Activated CD4-positive, alpha-beta T cell treated with anti-CD3 and anti-CD28 coated beads, Interleukin-2, amount 50 U/mL, for 24 hours (primary cell): ENCODE data around the gene CXCL14.

Experiments used
- DNase-seq, 2 donors: peaks; one replicate each; pipeline ENCODE4 v3.0.0-alpha.2; 2020; ENCODE audit warnings: low read depth in 1 of 2, low spot score in 1 of 2

Gene CXCL14

DNA sequence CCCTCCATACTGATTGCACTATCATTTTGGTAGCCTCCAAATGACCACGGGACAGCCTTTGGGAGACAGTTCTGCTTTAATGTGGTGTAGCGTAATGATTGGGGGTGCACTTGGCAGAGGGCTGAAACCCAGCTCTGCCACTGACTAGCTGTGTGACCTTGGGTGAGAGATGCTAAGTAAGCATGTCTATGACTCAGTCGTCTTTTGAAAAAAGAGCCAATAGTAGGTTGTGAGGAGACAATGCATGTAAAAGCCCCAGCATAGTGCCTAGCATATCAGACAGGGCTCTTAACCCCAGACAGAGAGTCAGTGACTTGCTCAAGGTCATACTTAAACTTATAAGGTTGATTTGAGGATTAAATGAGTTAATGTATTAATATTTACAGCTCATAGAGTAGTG, 18.0 kb upstream of the CXCL14 start:
- DNase-seq: no peak

DNA sequence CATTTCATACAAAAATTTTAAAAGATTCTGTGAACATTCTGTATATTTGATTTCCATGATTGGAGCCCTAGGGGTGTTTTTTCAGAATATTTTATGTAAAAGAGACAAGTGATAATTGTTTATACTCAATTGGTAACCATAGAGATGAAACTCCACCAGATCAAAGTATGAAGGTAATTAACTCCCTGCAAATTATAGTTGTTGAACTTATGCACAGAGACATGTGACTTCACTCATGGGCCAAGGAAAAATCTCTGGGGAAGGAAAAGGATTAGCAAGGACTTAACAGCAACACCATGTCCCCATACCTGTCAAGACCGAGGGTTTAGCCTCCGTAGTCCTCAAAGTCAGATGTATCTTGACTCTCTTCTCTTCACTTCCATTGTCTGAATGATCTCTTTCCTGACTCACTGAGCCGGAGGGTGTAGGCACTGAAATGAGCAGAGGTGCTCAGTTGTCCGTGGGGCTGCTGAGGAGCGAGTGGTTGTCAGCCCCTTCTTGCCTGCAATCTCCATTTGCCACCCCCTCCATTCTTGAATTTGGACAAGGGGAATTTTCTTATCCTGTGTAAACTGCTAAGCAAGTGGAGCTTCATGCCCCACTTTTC, 17.5 kb upstream of the CXCL14 start:
- no peak for DNase-seq

DNA sequence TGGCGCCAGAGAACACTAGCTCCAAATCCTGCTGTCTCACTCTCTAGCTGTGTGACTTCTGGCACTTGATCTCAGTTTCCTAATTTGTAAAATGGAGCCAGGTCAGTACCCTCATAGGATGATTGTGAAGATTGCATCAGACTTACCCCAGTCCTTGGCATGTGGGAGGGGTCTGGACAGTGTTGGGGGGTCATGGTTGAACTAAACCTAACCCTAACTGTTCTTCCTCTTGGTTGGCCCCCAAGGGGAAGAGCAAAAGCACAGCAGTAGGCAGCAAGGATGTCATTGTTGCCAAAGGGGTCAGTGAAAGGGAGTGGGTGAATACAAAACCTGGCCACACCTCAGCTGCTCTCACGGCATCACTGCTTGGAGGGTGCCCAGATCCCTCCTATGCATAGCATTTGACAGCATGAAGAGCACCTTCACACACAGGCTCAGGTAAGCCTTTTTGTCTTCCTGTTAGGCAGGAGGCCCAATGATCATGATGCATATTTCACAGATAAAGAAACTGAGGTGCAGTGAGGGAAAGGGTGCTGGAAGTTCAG, 15.7 kb upstream of the CXCL14 start:
- no peak for DNase-seq

DNA sequence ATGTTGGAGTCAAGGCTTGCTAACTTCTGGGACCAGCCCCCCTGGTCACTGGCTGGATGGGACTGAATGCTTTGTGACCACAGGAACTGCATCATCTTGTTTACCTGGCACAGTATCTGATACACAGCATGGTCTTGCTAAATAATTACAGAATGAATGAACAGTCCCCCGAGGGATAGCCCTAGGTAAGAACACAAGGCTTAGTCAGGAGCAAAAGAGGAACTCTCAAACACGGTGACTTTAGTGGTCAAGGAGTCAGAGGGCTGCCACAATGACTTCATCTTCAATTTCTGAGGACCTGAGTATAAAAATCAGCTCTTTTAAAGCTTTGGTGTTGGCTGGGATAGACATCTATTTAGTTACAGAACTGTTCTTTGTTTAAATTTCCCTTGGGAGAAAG, 15.1 kb upstream of the CXCL14 start:
- no peak for DNase-seq

GRCh38 chr5:135593141-135593540, 14.3 kb upstream of the CXCL14 start:
- DNase-seq: no peak

GRCh38 chr5:135592312-135593045, 13.7 kb upstream of the CXCL14 start:
- DNase-seq: no peak

DNA sequence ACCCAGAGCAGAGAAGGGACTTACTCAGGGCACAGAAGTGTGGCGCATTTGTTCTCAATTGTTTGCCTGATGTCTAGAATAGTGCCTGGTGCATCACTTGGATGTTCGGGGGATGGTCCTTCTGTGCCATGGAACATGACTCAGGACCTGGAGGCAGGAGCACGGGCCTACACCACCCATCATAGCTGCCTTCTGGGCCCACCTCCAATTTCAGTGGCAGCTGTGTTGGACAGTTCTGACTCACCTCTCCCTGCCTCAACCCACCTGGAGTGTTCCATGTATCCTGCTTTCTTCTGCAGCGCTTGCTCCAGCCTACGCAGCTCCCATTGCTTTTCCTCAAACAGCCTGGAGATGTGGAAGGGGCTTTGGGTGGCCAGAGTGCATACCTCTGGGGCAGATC, 12.5 kb upstream of the CXCL14 start:
- no peak for DNase-seq

DNA sequence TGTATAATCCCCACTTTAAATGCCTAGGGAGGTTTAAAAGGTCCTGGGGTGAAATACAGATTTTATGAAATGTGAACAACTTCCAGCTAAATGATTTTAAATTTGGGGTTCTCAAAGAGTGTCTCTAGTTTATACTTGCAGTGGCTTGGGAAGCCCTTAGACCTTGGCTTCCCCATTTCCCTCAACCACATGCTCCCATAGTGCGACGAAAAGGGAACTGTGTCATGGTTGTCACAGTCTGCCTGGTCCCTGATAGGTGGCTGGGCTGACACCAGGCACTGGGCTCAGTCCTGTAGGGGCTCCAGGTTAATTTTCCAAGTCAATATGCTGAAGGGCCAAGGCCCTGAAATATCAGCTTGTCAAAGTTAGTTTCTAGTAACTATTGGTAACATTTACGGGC, 10.4 kb upstream of the CXCL14 start:
- DNase-seq: no peak

DNA sequence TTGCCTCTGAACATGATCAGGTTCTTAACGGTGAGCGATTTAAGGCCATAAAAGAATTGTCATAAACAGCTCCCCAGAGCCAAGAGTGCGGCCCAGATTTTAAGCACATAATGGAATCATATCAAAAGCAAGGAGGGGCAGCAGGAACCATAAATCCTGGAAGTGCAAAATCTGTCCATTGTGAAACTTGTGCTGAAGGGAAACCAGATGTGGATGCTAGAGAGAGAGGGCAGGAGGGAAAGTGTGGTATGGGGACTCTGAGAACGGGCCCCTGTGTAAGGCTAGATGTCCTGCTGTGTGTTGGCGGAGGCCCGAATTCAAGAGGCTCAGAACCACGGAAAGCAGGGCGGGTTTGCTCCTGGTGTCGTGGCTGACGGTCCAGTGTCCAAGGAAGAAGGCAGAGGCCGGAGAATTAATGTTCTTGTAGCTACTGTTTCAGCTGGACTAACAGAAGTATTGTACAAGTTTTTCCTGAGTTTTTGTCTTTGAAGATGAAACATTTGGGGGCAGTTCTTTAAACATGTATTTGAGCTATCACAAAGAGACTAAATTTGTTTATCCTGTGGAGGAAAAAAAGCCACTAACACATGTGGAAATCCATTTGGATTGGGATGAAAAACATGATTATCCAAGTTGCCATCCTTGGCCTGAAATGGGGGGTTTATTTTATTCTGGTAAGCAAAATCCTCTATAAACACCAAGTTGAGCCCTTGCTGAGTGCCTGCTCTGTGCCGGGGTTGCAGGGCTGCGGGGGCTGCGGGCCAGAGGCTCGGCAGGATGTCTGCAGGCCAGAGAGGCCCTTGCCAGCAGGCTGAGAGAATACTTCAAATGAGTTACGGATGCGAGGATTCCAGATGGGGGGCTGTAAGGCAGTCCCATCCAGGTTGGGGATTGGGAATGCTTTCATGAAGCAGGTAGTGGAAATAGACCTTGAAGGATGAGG, 9.2 kb upstream of the CXCL14 start:
- DNase-seq: no peak

DNA sequence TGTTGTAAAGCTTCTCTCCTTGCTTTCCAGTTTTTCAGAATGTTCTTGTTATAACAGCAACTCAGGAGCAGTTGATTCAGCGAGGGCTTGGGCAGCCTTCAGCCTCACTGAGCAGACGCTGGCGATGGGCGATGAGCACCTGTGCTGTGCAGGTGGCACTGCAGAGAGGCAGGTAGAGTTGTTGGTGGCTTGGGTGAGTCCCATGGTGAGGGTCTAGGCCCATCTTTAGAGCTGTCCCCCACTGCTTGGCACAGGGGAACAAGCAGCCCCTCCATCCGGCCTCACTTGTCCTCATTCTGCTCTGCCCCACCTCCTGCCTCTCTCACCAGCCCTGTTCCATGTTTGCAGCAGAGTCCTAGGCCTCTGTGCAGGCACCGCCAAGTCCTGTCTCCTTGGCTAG, 6.1 kb upstream of the CXCL14 start:
- DNase-seq: no peak

DNA sequence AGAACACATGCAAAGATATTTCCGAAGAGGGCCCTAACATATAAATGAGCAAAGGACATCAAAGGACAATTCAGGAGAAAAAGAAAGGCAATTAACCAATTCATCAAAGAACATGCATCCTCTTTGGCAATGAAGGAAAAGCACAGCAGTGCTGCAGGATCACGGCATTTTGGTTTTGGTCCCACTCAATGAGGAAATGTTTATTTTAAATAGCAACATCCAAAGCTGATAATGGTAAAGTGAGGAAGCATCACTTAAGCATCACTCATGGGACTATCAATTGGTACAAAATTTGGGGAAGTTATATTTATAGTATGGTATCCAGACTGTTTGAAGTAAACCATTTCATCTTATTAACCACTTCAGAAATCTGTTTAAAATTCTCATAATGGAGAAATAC, 5.5 kb upstream of the CXCL14 start:
- no peak for DNase-seq

GRCh38 chr5:135582099-135582781, 3.4 kb upstream of the CXCL14 start:
- DNase-seq: no peak

DNA sequence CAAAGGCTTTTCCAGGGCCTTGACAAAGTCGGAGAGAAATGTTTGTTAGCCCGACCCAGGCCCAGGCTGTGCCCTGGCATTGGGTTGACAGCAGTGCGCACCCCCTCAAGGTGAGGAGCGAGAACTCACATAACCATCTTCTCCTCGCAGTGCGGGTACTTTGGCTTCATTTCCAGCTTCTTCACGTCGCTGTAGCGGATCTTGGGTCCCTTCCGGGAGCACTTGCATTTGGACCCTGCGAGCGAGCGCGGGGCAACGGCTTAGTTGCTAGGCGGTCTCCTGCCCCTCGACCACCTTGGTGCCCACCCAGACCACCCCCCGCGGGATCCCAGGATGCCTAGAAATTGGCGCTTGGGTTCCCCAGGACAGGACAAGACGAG, 496 bp downstream of the CXCL14 start:
- no peak for DNase-seq

- no peak for DNase-seq
Measured at GRCh38 chr5:135577421-135577820, 1.4 kb downstream of the CXCL14 start.

- no peak for DNase-seq
Measured at GRCh38 chr5:135576075-135576599, 2.7 kb downstream of the CXCL14 start.

- DNase-seq: no peak
Measured at GRCh38 chr5:135574493-135574892, 4.3 kb downstream of the CXCL14 start.

- DNase-seq: no peak
Measured at GRCh38 chr5:135571902-135572301, 6.9 kb downstream of the CXCL14 start.

- DNase-seq: no peak
Measured at GRCh38 chr5:135571066-135571609, 7.7 kb downstream of the CXCL14 start.

GRCh38 chr5:135570453-135570764, 8.4 kb downstream of the CXCL14 start:
- DNase-seq: no peak

DNA sequence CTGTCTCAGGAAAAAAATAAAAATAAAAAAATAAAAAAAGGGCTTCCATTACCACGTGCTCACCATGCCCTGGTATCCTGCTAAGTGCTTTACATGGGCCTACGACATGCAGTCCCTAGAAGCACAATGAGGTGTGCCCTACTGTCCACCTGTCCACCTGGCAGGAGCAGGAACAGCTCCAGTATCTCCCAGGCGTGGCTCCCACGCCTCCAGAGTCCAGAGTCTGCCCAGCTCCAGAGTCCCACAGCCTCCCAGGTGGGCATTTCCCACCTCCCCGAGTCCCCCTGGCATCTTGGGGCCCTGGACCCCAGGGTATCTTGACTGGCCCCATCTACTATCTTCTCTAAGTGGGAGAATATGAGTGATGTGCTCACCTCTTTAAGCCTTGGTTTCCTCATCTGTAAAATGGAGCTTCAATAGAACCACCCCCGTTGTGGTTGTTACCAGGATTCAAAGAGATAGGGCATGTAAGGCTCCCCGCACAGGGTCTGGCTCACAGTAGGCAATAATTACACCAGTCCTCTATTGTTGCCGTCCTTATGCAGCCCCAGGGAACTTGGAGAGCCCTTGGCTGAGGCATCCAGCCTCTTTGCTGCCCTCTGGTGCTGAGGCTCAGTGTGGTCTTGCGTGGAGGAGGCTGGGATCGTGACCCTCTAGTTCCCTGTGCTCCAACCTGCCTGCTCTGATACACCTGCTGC, 8.9 kb downstream of the CXCL14 start:
- no peak for DNase-seq
